Ammon's horn (tissue), 1 donor: ENCODE measurements around the gene NDUFAF5.

Source experiments
- DNase-seq: peaks from one replicate; pipeline ENCODE4 v3.0.0-alpha.2; 2016; ENCODE audit warnings: low spot score

The NDUFAF5 gene

DNA sequence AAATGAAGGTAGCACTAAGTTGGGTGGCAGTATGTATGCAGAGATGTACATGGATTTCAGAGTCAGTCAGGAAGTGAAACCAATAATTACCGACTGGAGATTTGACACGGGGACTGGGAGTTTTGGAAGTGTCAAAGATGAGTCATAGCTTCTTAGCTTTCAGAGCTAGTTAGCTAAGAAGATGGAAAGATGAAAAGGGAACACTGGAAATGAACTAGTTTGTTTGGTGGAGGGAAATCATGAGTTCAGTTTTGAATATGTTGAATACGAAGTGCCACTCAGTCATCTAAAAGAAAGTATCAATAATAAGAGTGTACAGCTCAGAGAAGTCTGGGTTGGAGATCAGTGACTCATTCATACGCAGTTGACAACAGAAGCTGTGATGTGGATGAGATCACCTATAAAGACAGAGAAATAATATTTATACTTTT is 7.6 kb upstream of the NDUFAF5 start:
- DNase-seq: no peak

DNA sequence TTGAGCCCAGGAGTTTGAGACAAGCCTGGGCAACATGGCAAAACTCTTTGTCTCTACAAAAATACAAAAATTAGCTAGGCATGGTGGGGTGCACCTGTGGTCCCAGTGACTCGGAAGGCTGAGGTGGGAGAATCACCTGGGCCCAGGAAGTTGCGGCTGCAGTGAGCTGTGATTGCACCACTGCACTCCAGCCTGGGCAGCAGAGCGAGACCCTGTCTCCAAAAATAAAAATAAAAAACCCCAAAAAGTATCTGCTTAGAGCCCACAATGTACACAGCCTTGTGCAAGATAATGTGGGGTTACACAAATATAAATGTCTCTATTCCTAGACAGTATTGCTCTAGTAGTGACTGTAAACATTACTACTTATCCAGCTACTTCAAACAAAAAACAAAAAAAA is 6.0 kb upstream of the NDUFAF5 start:
- no peak for DNase-seq

DNA sequence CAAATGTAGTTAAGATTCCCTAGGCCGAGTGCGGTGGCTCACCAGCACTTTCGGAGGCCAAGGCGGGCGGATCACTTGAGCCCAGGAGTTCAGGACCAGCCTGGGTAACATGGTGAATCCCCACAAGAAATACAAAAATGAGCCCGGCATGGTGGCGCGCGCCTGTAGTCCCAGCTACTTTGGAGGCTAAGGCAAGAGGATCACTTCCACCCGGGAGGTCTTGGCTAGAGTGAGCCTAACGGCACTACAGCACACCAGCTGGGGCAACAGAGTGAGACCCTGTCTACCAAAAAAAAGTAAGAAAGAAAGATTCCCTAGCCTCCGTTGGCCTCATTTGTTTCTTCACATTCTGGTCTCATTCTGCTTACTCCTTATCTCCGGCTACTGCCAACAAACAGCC is 1.3 kb upstream of the NDUFAF5 start:
- no peak for DNase-seq

DNA sequence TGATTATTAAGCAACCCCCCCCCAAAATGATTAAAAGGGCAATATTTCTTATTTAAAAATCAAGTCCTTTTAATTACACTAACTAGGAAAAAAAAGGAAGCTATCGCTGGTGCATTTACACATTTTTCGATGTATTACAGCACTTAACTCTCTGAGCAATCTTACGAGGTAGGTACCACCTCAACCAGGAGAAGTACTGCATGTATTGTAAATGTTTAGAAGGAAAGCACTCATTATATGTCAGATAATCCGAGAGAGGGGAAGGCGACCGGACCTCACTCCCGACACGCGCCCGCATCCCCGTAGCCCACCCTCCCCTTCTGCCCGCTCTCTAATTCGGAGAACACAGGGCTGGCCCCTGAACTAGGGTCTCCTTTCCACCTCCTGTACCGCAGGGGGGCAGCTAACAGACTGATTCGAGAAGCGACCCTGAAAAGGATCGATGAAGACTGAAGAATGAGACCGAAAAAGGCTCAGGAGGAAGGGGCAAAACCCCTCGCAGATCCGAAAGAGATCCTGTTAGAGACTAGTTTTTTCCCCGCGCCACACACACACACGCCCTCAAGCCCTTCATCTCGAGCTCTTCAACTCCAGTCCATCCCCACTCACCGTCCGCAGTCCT is 446 bp upstream of the NDUFAF5 start:
- DNase-seq: no peak

DNA sequence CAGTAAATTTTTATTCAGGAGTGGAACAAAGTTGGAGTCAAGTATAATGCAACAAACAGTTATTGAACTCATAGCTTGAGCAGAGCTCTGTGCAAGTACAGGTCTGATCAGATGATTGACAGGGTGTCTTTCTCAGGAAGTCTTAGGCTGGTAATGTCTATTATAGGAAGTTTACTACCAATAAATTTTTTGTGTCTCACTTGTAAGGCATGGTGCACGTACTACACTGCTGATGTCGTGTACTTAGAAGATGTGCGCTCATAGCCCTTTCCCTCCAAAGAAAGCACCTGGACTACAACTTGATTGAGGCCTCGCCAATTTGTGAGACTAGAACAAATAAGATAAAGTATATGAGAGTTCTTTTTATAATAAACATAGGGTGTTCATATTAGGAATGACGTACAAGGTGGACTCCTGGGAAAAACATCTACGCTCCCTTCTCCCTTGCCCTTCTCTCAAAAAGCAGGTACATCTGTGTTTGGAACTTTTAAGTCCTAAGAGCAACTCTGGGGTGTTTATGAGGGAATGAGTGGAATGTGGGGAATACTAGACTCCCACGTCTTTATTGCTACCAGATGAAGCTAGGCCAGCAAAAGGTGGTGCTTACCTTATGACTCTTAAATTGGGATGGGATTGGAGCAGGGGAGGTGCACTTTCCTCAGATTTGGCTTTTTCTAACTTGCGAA is 1.5 kb downstream of the NDUFAF5 start:
- no peak for DNase-seq

DNA sequence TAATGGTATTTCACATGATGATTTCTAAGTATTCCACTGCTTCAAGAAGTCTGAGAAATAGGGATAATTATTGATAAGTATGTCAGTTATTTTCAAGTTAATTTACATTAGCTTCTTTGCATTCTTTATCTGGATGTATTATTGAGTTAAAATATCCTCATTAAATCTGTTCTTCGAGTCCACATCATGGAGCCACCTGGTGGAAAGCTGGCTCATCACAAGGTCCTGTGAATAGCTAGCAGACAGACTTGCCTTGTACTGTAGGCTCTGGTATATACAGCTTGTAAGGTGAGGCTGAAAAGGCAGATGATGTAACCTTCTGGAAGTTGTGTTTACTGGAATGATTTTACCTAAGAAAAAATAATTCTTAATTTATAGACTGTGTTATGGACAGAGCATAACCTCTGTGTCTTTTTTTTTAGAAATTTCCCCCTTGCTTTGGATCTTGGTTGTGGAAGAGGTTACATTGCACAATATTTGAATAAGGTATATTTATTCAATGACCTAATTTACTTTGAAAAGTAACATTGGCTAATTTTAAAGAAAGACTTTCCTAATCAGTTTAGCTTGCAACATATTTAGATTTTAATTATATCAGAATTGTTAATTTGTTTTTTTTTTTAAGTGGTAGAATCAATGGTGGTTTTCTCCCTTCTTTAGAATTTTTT is 3.5 kb downstream of the NDUFAF5 start:
- peak; percentile 57 for DNase-seq

DNA sequence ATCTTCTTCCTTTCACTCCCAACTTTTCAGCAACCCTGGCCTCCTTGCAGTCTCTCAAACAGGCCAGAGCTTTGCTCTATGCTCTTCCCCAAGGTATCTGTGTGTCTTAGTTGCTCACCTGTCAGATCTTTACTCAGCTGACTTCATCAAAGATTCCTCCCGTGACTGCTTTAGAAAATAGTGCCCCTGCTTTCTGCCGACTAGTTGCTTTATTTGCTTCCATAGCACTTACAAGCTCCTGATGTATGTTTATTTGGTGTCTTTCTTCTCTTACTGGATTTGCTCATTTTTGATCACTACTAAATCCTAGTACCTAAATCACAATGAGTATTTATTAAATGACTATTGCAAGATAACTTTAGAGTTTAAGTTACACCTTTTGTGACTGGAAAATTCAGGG is 5.9 kb downstream of the NDUFAF5 start:
- DNase-seq: no peak

DNA sequence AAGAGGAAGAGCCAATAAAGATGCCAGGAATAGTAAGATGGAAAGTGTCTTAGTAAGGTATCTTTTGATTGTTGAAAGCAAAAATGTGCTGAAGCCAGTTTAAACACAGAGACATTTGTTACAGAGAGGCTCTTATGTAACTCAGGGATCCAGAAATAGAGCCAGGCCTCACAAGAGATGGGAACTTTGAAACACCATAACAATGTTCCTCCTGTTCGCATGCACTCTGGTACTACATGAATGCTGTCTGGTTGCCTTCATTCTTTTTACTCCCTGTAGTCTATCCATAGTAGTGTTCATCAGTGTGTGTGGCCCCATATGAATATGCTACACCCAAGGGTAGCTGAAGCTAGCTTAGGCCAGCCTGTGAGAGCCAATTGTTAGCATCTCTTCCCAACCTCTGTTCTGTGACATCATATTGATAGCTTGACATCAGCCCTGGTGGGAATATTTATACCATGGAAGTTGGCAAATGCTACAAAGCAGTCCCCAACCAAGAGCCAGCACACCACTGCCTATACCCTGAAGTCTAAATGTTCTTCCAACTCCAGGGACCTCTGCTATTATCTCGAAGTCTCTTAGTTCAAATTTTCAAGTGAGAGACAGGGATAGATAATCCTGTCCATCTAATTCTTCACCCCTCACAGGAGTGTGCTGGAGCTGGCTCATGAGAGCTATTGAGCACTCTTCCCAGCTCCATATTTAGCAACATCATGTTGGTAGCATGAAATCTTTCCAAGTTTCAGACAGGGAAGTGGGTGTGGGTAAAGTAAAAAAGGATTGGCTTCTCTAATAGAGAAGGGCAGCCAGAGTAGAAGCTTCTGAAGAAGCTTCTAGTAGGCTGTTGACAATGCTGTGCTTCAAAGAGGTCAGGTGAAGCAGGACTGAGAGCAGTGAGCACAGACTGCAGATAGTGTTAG is 7.0 kb downstream of the NDUFAF5 start:
- DNase-seq: peak; percentile 59

DNA sequence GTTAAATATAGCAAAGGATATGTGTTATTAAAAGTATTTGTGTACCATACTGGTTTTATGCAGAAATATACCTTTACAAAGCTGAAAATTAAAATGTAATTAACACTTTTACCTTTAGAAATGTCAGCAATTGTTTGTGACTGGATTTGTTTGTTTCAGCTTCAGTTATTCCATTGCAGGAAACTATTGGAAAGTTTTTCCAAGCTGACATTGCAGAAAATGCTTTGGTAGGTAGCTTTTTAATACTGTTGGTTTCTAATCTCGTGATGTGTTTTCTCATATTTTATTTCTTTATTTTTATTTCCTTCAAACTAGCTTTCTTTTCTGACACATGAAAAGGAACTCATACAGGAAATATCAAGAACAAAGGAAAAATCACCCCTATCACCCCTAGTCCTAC is 8.2 kb downstream of the NDUFAF5 start:
- DNase-seq: no peak

DNA sequence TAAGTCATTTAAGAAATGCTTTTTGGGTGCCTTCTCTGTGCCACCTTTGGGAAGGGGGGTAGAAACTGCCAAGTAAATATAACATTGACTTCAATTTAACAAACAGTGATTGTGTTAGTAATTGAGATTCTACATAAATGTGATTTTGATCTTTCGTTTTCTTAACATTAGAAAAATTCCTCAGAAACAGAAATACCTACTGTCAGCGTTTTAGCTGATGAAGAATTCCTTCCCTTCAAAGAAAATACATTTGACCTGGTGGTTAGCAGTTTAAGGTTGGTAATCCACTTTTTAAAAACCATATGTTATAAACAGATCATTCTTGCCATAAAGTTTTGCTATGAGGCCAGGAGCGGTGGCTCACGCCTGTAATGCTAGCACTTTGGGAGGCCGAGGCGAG is 9.8 kb downstream of the NDUFAF5 start:
- DNase-seq: no peak

DNA sequence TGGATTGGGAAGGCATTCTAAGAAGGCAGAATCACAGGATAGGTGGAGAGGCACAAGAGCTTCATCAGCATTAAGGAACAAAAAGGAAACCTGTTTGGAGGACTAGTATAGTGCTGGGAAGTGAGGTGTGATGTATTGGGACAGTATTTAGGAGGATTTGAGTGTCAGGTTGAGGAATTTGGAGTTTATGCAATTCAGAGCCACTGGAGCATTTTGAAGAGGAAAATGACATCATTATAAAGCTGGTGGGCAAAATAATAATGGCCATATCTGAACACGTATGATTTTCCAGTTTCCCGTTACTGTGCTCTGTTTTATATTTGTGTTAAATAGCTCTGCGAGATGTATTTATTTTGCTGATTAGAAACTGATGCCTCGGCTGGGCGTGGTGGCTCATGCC is 14.2 kb downstream of the NDUFAF5 start:
- DNase-seq: no peak

DNA sequence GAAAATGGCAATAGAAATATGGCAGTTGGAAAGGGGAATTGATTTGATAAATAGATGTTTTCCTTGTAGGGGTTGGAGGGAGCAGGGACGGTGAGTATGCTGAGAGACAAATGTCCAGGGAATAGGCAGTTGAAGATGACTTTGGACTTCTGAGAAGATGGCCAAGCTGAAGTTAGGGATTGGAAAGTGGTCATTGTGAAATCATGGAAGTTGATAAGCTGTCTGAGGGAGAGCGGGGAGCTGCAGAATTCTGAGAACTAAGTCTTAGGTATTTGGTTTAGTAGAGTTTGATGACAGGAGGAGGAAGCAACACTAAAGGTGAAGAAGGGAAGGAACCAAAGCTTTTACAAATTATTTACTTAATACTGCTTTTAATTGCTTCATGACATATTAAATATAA is 15.1 kb downstream of the NDUFAF5 start:
- no peak for DNase-seq

DNA sequence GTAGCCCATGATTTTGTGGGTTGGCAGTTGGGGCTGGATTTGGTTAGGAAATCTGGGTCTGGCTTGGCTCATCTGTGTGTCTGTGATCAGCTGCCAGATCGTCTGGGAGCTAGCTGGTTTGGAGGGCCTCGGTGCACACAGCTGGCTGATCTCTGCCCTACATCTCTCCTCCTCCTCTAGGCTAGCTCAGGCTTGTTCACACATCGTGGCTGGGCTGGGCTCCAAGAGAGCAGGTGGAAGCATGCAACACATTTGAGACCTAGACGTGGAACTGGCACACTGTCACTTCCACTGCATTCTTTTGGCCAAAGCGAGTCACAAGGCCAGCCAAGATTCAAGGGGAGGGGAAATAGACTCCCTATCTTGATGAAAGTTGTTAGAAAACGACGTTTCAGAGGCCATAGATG is 15.9 kb downstream of the NDUFAF5 start:
- DNase-seq: peak; percentile 70

DNA sequence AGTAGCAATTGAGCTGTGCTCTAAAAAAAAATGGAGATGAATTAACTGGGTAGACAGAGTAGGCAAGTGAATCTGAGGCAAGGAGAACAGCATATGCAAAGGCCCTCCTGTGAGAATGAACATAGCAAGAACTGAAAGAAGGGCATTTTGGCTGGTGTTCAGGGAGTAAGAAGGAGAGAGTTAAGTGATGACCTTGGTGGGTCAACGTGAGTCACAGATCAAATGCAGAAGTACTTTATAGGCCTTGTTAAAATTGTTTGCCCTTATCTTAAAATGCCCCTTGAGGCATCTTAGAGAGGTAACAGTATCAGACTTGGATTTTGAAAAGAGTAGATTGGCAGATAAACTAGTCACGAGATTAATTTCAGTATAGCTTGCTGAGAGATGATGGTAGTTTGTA is 24.5 kb downstream of the NDUFAF5 start:
- DNase-seq: no peak

DNA sequence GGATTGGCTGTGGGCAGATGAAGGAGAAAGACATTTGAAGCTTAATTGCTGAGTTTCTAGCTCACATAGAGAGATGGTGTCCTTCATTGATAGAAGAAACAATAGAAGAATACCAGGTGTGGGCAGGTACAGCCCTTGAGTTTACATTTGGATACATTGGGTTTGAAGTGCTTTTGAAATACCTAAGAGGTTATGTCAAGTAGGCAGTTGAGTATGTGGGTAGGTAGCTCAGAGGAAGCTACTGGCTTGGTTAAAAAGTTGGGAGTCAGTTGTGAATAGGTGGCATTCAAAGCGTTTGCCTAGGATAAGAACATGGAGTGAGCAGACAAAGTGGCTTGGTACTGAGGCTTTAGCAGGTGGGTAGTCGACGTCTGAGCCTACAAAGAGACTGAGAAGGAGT is 25.0 kb downstream of the NDUFAF5 start:
- no peak for DNase-seq

DNA sequence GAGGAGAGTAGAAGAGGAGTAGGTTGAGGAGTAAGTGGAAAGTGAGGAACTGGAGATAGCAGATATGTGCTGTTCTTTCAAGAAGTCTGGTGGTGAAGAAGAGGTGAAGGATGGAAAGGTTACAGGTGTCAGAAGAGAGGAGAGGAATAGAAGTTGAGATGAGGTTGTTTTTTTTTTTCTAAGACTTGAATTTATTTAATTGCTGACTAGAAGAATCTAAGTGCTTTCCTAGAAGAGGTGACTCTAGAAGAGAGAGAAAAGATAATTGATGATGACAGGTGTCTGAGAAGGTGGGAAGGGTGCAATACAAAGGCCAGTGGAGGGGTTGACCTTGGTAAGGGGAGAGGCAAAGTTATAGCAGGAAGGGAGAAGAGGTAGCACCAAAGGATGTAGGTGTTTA is 25.6 kb downstream of the NDUFAF5 start:
- no peak for DNase-seq

DNA sequence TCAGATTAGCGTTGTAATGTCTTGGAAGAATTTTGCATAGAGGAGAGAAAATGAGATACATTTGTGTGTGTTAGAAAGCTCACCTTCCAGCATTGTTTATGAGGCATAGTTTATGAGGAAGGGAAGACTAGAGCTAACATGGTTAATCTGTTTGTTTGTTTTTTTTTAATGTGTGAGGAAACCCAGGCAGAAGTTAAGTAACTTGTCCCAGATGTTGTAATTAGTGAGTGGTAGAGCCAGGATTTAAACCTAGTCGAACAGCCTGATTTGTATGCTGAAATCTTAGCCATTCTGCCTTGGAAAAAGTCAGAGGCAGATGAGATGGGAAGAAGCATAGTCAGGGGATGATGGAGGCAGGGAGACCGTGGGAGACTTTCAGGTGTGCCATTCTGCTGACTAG is 29.1 kb downstream of the NDUFAF5 start:
- DNase-seq: no peak

DNA sequence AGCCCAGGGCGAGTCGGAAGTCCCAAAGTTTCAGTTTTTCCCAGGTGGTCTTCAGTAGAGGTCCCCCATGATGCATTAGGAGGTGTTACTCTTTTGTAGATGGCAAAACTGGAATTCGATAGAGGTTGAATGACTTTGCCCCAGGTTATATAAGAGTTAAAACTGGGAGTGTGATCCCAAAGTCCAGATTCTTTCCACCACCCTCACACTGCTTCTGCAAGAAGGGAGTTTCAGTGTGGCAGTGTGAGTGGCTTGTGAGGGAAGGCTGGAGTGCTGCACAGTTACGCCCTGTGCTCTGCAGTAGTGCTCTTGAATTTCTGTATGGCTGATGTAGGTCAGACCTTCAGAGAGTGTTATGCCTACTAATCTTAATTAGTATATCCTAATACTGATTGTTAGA is 29.8 kb downstream of the NDUFAF5 start:
- no peak for DNase-seq

DNA sequence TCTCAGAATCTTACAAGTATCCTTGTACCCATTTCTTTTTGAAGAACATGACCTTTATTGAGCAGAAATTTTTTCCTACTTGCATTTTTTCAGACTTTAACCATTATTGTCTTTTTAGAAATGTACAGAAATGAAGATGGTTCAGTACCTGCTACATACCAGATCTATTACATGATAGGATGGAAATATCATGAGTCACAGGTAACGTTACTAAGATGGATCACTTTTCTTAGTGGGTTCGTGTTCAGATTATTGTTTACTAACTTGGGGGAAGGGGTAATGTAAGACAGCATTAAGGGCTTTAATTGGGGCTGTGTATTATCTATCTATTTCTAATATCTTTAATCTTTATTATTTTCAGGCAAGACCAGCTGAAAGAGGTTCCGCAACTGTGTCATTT is 31.9 kb downstream of the NDUFAF5 start:
- DNase-seq: no peak

DNA sequence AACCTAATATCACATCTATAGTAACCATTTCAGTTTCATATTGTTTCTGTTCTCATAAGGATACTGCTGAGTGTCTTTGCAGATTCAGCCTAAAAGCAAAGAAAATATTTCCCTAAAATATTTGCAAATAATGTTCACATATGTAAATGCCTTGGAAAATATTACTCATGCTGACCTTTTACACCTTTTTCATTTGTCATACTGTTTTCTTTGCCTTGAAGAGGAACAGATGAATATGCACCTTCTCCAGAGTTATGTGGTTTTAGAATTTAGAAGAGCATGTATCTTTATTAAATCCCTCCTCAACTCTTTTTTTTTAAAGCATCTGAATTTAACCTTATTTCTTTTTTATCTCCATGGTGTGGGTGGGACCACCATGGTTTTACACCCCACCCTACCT is 32.5 kb downstream of the NDUFAF5 start:
- no peak for DNase-seq

DNA sequence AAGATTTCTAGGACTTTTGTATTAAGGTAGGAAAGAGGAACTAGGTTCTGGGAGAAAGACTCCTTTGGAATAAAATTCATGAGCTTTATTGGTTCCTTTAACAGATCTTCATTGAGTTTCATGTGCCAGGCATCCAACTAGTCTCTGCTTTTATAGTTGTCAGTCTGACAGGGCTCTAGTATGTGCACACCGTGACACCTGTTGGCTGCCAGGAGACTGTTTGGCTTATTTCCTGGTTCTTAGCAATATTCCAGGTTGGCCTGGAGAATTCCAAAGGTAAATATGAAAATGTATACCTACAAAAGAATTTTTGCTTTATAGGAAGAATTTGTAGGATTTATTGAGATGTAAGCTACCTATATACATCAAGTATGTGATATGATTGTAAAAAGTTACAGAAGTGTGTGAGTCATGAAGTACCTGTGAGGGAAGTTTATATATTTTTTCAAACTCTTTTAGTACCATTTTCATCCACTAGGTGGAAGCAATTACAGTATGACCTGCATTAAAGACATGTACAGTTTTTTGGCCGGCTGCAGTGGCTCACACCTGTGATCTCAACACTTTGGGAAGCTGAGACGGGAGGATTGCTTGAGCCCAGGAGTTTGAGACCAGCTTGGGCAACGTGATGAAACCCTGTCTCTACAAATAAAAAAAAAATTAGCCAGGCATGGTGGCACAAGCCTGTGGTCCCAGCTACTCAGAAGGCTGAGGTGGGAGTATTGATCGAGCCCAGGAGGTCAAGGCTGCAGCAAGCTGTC is 35.2 kb downstream of the NDUFAF5 start:
- peak; percentile 44 for DNase-seq

DNA sequence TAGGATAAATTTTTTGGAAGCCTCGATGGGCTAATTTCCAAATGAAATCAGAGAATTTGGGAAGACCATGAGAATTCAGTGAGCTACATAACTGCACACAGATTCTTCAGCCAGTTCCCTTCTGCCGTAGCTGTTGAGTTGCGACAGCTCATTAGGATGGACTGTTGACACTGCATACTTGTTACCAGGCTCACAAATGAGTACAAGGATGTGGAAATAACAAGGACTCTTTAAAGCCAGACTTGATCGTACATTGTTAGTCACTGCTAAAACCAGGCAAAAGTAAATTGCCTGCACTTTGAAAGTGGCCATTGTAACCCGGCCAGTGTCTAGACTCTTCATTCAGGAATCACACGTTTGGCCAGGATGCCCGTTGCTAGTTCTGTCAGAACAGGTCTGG is 37.0 kb downstream of the NDUFAF5 start:
- no peak for DNase-seq
